ENCODE results near the gene USP25. TPM values are rescaled to one million over a fixed set of nuclear protein-coding genes. Genes with fewer than 3 reads are reported as not detected.

Gene USP25
- total RNA-seq, 1 donor from 2014 or later = 54.5 TPM

- Histone ChIP-seq H3K27me3 (ENCODE audit: control insufficient read depth, insufficient read depth, low read length) (no peaks in the 10 kb centered on the region), H3K4me3 (ENCODE audit: low read depth, low read length) (no peak overlapping the region), H3K36me3 (ENCODE audit: control insufficient read depth, insufficient read depth, low read length) (peaks cover 1% of the 10 kb centered on the region)
- no peak for FAIRE-seq
- no peak for DNase-seq (ENCODE audit: low read depth)
- no peak for TF ChIP-seq CTCF (IDR thresholded peaks at IDR 0.05; ENCODE audit: insufficient read depth, low read length, severe bottlenecking)
Measured at GRCh38 chr21:15764878-15765277, 35.1 kb downstream of the USP25 start.

DNA sequence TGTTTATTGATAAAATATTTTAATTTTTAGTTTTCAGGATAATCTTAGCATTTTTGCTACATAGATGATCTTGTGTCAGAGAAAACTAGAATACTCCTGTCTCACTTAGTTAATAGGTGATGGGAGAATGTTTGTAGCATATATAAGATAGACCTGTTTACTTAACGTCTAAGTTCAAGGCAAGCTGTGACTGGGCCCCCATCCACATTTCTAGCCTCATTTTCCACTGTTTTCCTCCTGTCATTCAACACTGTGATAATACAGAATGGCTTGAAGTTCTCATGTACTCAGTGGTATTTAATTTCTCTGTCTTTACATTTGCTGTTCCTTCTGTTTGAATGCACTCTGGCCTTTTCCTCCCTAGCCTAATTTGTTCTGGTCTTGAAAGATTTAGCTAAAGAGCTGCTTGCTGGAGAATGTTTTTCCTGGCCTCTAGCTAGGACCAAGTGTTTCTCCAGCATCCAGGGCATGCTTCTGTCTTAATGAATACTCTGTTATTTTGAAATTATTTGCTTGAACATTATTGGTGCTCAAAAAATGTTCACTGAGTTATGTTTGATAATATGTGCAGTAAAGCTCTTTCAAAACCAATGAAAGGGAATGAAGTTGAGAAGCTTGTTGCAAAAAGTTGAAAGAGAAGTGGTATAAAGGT, 37.3 kb downstream of the USP25 start:
- H3K36me3 ChIP-seq (ENCODE audit: control insufficient read depth, insufficient read depth, low read length) = peaks cover 1% of the 10 kb centered on the region
- H3K4me3 ChIP-seq (ENCODE audit: low read depth, low read length) = no peak overlapping the region
- DNase-seq (ENCODE audit: low read depth) = no peak
- no peaks in the 10 kb centered on the region for H3K27me3 ChIP-seq (ENCODE audit: control insufficient read depth, insufficient read depth, low read length)
- FAIRE-seq = no peak
- no peak for TF ChIP-seq CTCF (IDR thresholded peaks at IDR 0.05; ENCODE audit: insufficient read depth, low read length, severe bottlenecking)

- Histone ChIP-seq H3K36me3 (ENCODE audit: control insufficient read depth, insufficient read depth, low read length) (peaks cover 1% of the 10 kb centered on the region), H3K27me3 (ENCODE audit: control insufficient read depth, insufficient read depth, low read length) (no peaks in the 10 kb centered on the region), H3K4me3 (ENCODE audit: low read depth, low read length) (no peak overlapping the region)
- no peak for TF ChIP-seq CTCF (IDR thresholded peaks at IDR 0.05; ENCODE audit: insufficient read depth, low read length, severe bottlenecking)
- no peak for FAIRE-seq
- DNase-seq (ENCODE audit: low read depth) = no peak
Measured at GRCh38 chr21:15768045-15768601, 38.3 kb downstream of the USP25 start.

DNA sequence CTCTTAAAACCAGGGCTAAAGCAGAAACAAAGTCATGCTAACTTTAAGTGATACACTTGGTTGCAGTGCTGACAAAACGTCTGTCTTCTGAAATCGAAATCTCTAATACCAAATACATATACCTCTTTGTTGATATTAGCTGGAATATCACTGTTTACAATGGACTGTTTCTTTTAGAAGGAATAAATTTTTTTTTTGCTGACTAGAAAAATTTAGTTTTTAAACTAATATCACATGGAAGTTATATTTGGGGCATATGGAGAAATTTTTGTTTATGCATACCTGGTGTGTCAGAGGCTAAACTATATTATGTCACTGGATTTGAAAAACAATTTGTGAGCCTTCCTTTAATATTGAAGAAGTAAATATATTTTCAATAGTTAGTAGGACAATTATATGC, 39.1 kb downstream of the USP25 start:
- DNase-seq (ENCODE audit: low read depth) = no peak

DNA sequence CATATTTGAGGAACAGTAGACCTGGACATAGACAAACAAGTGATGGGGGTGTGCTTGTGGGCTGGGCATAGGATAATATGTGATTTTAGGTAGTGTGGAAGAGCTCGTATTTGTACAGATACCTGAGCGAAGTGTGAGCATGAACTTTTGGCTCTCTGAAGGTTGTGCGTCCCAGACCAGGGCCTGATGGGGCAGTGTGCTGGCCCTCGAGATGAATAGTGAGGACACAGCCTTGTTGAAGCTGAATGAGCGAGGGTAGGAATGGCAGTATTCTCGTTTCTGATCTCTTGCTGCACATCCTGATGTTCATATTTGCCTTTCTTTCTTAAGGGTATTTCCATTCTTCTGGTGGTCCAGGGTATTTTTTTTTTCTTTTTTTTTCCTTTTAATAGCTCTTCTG, 41.5 kb downstream of the USP25 start:
- peaks cover 1% of the 10 kb centered on the region for H3K36me3 ChIP-seq (ENCODE audit: control insufficient read depth, insufficient read depth, low read length)
- DNase-seq (ENCODE audit: low read depth) = no peak
- H3K27me3 ChIP-seq (ENCODE audit: control insufficient read depth, insufficient read depth, low read length) = no peaks in the 10 kb centered on the region
- H3K4me3 ChIP-seq (ENCODE audit: low read depth, low read length) = no peak overlapping the region
- FAIRE-seq = no peak
- no peak for TF ChIP-seq CTCF (IDR thresholded peaks at IDR 0.05; ENCODE audit: insufficient read depth, low read length, severe bottlenecking)

More for the DNA sequence above, 39.1 kb downstream of the USP25 start:
- Histone ChIP-seq H3K4me3 (ENCODE audit: low read depth, low read length) (no peak overlapping the region), H3K36me3 (ENCODE audit: control insufficient read depth, insufficient read depth, low read length) (peaks cover under 1% of the 10 kb centered on the region), H3K27me3 (ENCODE audit: control insufficient read depth, insufficient read depth, low read length) (no peaks in the 10 kb centered on the region)
- no peak for TF ChIP-seq CTCF (IDR thresholded peaks at IDR 0.05; ENCODE audit: insufficient read depth, low read length, severe bottlenecking)
- FAIRE-seq = no peak

- no peak for TF ChIP-seq CTCF (IDR thresholded peaks at IDR 0.05; ENCODE audit: insufficient read depth, low read length, severe bottlenecking)
- Histone ChIP-seq H3K36me3 (ENCODE audit: control insufficient read depth, insufficient read depth, low read length) (peaks cover 1% of the 10 kb centered on the region), H3K27me3 (ENCODE audit: control insufficient read depth, insufficient read depth, low read length) (no peaks in the 10 kb centered on the region), H3K4me3 (ENCODE audit: low read depth, low read length) (no peak overlapping the region)
- FAIRE-seq (no peak), DNase-seq (ENCODE audit: low read depth) (no peak)
Measured at GRCh38 chr21:15772654-15773053, 42.9 kb downstream of the USP25 start.

All from bronchial epithelial cell (primary cell).